ENCODE data around the gene LRRC9. TPM values are rescaled to one million over a fixed set of nuclear protein-coding genes. Genes with fewer than 3 reads are reported as not detected.

The LRRC9 gene
- total and polyA plus RNA-seq, 2 experiments from 2014 or later = 2.2 to 3.1 TPM

DNA sequence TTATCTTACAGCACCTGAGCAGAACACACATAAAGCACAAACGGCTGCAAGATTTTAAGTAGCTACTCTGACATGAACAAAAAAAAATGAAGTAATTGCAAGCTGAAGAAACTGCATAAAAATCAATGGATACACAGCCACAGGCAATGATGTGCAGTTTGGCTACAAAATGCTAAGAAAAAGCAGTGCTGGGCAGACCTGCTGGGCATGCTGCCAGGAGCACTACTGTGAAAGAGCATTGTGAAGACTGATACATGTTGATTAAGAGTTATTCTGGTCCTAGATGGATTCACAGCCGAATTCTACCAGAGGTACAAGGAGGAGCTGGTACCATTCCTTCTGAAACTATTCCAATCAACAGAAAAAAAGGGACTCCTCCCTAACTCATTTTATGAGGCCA is 29.3 kb upstream of the LRRC9 start:
- Mint-ChIP-seq H3K27ac (no peak overlapping the region), H3K36me3 (ENCODE audit: low read depth) (no peaks in the 10 kb centered on the region), H3K4me1 (no peaks in the 10 kb centered on the region), H3K4me3 (no peak overlapping the region), H3K9me3 (no peaks in the 10 kb centered on the region), H3K27me3 (ENCODE audit: insufficient read depth, low read depth, poor library complexity) (peaks cover 2% of the 10 kb centered on the region)
- Histone ChIP-seq H3K4me1 (ENCODE audit: insufficient read depth) (no peaks in the 10 kb centered on the region), H2AFZ (no peak overlapping the region), H3K79me2 (replicated peaks; ENCODE audit: insufficient read depth) (no peaks in the 10 kb centered on the region), H3K27ac (ENCODE audit: low read depth) (no peak overlapping the region), H3K9me2 (ENCODE audit: insufficient read depth) (no peaks in the 10 kb centered on the region), H3K4me2 (no peak overlapping the region), H3K4me3 (no peak overlapping the region), H3K36me3 (ENCODE audit: insufficient read depth) (no peaks in the 10 kb centered on the region), H3F3A (replicated peaks; ENCODE audit: low read depth) (no peaks in the 10 kb centered on the region), H3K27me3 (ENCODE audit: insufficient read depth) (no peaks in the 10 kb centered on the region), H4K20me1 (replicated peaks; ENCODE audit: insufficient read depth) (no peaks in the 10 kb centered on the region)
- TF ChIP-seq ZNF114 (CRISPR knock-in tag; IDR thresholded peaks at IDR 0.05) = no peak
- TF ChIP-seq EZH2 (IDR thresholded peaks at IDR 0.05; ENCODE audit: low read depth, unreplicated experiment) = no peak
- TF ChIP-seq, protein P1, sequence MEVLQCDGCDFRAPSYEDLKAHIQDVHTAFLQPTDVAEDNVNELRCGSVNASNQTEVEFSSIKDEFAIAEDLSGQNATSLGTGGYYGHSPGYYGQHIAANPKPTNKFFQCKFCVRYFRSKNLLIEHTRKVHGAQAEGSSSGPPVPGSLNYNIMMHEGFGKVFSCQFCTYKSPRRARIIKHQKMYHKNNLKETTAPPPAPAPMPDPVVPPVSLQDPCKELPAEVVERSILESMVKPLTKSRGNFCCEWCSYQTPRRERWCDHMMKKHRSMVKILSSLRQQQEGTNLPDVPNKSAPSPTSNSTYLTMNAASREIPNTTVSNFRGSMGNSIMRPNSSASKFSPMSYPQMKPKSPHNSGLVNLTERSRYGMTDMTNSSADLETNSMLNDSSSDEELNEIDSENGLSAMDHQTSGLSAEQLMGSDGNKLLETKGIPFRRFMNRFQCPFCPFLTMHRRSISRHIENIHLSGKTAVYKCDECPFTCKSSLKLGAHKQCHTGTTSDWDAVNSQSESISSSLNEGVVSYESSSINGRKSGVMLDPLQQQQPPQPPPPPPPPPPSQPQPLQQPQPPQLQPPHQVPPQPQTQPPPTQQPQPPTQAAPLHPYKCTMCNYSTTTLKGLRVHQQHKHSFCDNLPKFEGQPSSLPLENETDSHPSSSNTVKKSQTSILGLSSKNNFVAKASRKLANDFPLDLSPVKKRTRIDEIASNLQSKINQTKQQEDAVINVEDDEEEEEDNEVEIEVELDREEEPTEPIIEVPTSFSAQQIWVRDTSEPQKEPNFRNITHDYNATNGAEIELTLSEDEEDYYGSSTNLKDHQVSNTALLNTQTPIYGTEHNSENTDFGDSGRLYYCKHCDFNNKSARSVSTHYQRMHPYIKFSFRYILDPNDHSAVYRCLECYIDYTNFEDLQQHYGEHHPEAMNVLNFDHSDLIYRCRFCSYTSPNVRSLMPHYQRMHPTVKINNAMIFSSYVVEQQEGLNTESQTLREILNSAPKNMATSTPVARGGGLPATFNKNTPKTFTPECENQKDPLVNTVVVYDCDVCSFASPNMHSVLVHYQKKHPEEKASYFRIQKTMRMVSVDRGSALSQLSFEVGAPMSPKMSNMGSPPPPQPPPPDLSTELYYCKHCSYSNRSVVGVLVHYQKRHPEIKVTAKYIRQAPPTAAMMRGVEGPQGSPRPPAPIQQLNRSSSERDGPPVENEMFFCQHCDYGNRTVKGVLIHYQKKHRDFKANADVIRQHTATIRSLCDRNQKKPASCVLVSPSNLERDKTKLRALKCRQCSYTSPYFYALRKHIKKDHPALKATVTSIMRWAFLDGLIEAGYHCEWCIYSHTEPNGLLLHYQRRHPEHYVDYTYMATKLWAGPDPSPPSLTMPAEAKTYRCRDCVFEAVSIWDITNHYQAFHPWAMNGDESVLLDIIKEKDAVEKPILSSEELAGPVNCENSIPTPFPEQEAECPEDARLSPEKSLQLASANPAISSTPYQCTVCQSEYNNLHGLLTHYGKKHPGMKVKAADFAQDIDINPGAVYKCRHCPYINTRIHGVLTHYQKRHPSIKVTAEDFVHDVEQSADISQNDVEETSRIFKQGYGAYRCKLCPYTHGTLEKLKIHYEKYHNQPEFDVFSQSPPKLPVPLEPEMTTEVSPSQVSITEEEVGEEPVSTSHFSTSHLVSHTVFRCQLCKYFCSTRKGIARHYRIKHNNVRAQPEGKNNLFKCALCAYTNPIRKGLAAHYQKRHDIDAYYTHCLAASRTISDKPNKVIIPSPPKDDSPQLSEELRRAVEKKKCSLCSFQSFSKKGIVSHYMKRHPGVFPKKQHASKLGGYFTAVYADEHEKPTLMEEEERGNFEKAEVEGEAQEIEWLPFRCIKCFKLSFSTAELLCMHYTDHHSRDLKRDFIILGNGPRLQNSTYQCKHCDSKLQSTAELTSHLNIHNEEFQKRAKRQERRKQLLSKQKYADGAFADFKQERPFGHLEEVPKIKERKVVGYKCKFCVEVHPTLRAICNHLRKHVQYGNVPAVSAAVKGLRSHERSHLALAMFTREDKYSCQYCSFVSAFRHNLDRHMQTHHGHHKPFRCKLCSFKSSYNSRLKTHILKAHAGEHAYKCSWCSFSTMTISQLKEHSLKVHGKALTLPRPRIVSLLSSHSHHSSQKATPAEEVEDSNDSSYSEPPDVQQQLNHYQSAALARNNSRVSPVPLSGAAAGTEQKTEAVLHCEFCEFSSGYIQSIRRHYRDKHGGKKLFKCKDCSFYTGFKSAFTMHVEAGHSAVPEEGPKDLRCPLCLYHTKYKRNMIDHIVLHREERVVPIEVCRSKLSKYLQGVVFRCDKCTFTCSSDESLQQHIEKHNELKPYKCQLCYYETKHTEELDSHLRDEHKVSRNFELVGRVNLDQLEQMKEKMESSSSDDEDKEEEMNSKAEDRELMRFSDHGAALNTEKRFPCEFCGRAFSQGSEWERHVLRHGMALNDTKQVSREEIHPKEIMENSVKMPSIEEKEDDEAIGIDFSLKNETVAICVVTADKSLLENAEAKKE (CRISPR knock-in tag; IDR thresholded peaks at IDR 0.05) = no peak
- TF ChIP-seq CREB1 (CRISPR knock-in tag; IDR thresholded peaks at IDR 0.05; ENCODE audit: low read depth) = no peak
- no peak for TF ChIP-seq POLR2AphosphoS5 (IDR thresholded peaks at IDR 0.05; ENCODE audit: low read depth)
- TF ChIP-seq REST (IDR thresholded peaks at IDR 0.05; ENCODE audit: unreplicated experiment) = no peak
- TF ChIP-seq EZH2phosphoT487 (IDR thresholded peaks at IDR 0.05; ENCODE audit: unreplicated experiment) = no peak
- no peak for TF ChIP-seq JUNB (IDR thresholded peaks at IDR 0.05; ENCODE audit: unreplicated experiment)
- TF ChIP-seq CTCF (conservative IDR thresholded peaks at IDR 0.05; ENCODE audit: low read depth in 2 of 2) = no peak
- no peak for TF ChIP-seq ETS1 (IDR thresholded peaks at IDR 0.05)
- no peak for ATAC-seq
- no peak for DNase-seq (ENCODE audit: low spot score)
